ENCODE results near the gene LAMA4.

The LAMA4 gene

DNA sequence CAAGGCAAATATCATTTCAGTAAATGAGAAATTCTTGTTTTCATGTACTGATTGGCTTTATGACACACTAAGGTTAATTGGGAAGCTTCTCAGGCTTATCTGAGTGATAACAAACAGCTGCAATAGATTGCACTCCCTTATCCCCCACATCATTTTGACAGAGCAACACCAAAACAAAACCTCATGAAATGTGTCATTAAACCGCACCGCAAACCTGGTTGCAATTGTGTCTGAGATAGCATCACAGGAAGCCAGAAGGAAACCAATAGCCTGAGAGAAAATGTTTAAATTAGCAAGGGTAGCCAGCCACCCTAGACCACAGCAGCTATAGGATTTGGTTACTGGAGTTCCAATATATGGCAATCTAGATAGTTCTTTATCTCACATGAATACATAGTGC lies 31.6 kb upstream of the LAMA4 start:
- no peak overlapping the region for H3K4me3 ChIP-seq (IDR thresholded peaks at IDR 0.05; ENCODE audit: insufficient read depth, low read depth, low read length)
- no peaks in the 10 kb centered on the region for H3K27me3 ChIP-seq (ENCODE audit: insufficient read depth, low read depth)
- no peaks in the 10 kb centered on the region for H3K79me2 ChIP-seq (ENCODE audit: insufficient read depth, low read depth)
- no peaks in the 10 kb centered on the region for H4K20me1 ChIP-seq (ENCODE audit: insufficient read depth)
- H3K9ac ChIP-seq: no peak overlapping the region
- no peaks in the 10 kb centered on the region for H3K4me1 ChIP-seq (ENCODE audit: low read depth, poor library complexity, severe bottlenecking)
- no peak overlapping the region for H2AFZ ChIP-seq (ENCODE audit: low read depth)
- TF ChIP-seq, protein P1, sequence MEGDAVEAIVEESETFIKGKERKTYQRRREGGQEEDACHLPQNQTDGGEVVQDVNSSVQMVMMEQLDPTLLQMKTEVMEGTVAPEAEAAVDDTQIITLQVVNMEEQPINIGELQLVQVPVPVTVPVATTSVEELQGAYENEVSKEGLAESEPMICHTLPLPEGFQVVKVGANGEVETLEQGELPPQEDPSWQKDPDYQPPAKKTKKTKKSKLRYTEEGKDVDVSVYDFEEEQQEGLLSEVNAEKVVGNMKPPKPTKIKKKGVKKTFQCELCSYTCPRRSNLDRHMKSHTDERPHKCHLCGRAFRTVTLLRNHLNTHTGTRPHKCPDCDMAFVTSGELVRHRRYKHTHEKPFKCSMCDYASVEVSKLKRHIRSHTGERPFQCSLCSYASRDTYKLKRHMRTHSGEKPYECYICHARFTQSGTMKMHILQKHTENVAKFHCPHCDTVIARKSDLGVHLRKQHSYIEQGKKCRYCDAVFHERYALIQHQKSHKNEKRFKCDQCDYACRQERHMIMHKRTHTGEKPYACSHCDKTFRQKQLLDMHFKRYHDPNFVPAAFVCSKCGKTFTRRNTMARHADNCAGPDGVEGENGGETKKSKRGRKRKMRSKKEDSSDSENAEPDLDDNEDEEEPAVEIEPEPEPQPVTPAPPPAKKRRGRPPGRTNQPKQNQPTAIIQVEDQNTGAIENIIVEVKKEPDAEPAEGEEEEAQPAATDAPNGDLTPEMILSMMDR (conservative IDR thresholded peaks at IDR 0.05; ENCODE audit: low read depth, low read length): no peak
- no peak overlapping the region for H3K4me2 ChIP-seq
- H3K27ac ChIP-seq: no peak overlapping the region
- no peaks in the 10 kb centered on the region for H3K36me3 ChIP-seq (ENCODE audit: insufficient read depth)

DNA sequence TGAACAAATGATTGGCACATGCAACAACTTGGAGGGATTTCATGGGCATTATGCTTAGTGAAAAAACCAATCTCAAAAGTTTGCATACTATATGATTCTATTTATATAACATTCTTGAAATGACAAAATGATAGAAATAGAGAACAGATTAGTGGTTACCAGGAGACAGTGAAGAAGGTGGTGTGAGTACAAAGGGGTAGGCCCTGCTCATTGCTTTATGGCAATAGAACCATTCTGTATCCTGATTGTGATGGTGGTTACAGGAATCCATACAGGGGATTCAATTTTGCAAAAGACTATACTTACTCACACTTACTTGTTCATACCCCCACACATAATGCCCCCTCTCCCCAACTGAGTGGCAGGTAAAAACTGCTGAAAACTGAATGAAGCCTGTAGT lies 30.2 kb upstream of the LAMA4 start:
- no peaks in the 10 kb centered on the region for H3K36me3 ChIP-seq (ENCODE audit: insufficient read depth)
- no peak overlapping the region for H3K27ac ChIP-seq
- no peak overlapping the region for H2AFZ ChIP-seq (ENCODE audit: low read depth)
- H4K20me1 ChIP-seq (ENCODE audit: insufficient read depth): no peaks in the 10 kb centered on the region
- no peaks in the 10 kb centered on the region for H3K27me3 ChIP-seq (ENCODE audit: insufficient read depth, low read depth)
- no peaks in the 10 kb centered on the region for H3K4me1 ChIP-seq (ENCODE audit: low read depth, poor library complexity, severe bottlenecking)
- H3K79me2 ChIP-seq (ENCODE audit: insufficient read depth, low read depth): no peaks in the 10 kb centered on the region
- no peak overlapping the region for H3K4me3 ChIP-seq (IDR thresholded peaks at IDR 0.05; ENCODE audit: insufficient read depth, low read depth, low read length)
- no peak overlapping the region for H3K4me2 ChIP-seq
- H3K9ac ChIP-seq: no peak overlapping the region
- TF ChIP-seq, protein P1 (conservative IDR thresholded peaks at IDR 0.05; ENCODE audit: low read depth, low read length): no peak

DNA sequence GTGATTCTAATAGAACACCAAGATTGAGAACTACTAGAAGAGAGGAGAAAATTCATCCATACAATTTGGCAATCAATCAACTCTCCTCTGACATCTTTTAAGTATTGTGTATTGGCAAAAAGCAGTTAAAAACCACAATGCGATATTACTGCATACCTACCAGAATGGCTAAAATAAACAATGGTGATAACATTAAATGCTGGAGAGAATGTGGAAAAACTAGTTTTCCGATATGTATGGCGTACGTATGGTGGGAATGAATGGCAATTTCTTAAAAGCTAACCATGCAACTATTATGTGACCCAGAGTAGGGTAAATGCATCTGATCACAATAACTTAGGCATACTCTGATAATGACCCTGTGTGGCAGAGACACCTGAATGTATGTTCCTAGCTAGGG lies 29.3 kb upstream of the LAMA4 start:
- Histone ChIP-seq H3K4me1 (ENCODE audit: low read depth, poor library complexity, severe bottlenecking) (no peaks in the 10 kb centered on the region), H3K36me3 (ENCODE audit: insufficient read depth) (no peaks in the 10 kb centered on the region), H3K9ac (no peak overlapping the region), H3K4me2 (no peak overlapping the region), H3K27ac (no peak overlapping the region), H3K79me2 (ENCODE audit: insufficient read depth, low read depth) (no peaks in the 10 kb centered on the region), H4K20me1 (ENCODE audit: insufficient read depth) (no peaks in the 10 kb centered on the region), H2AFZ (ENCODE audit: low read depth) (no peak overlapping the region), H3K4me3 (IDR thresholded peaks at IDR 0.05; ENCODE audit: insufficient read depth, low read depth, low read length) (no peak overlapping the region), H3K27me3 (ENCODE audit: insufficient read depth, low read depth) (no peaks in the 10 kb centered on the region)
- TF ChIP-seq, protein P1 (conservative IDR thresholded peaks at IDR 0.05; ENCODE audit: low read depth, low read length): no peak

DNA sequence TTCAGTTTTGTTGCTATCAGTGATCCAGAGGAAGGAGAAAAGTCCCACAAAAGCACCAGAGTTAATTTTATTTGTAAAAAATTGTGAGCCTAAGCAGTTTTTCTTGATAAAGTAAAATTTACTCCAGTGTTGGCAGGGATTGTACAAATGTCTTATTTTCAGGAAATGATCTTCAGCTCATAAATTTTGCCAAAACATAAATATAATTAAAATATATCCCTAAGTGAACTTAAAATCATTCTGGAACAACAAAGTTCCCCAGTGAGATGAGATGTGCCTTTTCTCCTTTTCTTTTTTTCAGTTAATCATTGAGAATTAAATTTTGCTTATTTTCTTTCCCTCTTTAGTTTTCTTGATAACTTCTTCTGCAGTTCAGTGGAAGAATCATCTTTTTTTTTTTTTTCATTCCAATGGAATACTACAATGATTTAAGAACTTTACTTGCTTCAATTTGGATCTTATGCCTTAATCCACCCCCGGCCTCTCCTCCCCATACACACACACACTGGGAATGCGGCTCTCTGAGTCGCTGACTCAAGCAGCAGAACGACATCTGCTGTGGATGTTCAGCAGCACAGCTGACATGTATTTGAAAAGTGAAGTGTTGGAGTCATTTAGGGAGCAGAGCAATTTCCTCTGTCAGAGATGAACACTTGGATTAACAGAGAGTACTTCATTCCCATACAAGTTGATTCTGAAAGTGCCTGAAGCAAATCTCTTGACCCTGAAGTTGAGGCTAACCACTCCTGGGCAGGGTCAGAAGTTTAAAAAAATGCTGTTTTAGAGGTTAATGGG lies 27.7 kb upstream of the LAMA4 start:
- no peak overlapping the region for H2AFZ ChIP-seq (ENCODE audit: low read depth)

More for the DNA sequence above, 27.7 kb upstream of the LAMA4 start:
- Histone ChIP-seq H3K4me3 (IDR thresholded peaks at IDR 0.05; ENCODE audit: insufficient read depth, low read depth, low read length) (no peak overlapping the region), H3K36me3 (ENCODE audit: insufficient read depth) (no peaks in the 10 kb centered on the region), H3K4me2 (no peak overlapping the region), H3K27ac (no peak overlapping the region), H3K4me1 (ENCODE audit: low read depth, poor library complexity, severe bottlenecking) (no peaks in the 10 kb centered on the region), H3K79me2 (ENCODE audit: insufficient read depth, low read depth) (no peaks in the 10 kb centered on the region), H3K27me3 (ENCODE audit: insufficient read depth, low read depth) (no peaks in the 10 kb centered on the region), H4K20me1 (ENCODE audit: insufficient read depth) (no peaks in the 10 kb centered on the region), H3K9ac (no peak overlapping the region)
- TF ChIP-seq, protein P1 (conservative IDR thresholded peaks at IDR 0.05; ENCODE audit: low read depth, low read length): no peak

All from KMS-11 (cell line).